ENCODE measurements around the gene ADGRL3.

DNA sequence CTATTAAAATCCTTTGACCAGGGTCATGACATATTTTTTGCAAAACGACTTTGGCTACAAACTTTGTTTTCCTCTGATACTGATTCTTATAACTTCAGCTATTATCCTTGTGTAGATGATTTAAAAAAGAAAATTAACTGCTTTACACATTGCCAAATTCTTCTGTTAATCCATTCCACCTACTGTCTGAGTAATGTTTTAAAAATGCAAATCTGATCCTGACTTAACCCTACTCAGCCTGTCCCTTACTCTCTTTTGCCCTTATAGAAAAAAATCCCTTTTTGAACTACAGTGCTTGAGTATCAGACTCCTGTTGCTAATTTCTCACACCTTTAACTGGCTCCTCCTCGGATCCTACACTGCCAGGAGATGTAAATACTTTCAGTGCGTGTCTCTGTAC, 723.1 kb downstream of the ADGRL3 start:
- TF ChIP-seq, protein P1, sequence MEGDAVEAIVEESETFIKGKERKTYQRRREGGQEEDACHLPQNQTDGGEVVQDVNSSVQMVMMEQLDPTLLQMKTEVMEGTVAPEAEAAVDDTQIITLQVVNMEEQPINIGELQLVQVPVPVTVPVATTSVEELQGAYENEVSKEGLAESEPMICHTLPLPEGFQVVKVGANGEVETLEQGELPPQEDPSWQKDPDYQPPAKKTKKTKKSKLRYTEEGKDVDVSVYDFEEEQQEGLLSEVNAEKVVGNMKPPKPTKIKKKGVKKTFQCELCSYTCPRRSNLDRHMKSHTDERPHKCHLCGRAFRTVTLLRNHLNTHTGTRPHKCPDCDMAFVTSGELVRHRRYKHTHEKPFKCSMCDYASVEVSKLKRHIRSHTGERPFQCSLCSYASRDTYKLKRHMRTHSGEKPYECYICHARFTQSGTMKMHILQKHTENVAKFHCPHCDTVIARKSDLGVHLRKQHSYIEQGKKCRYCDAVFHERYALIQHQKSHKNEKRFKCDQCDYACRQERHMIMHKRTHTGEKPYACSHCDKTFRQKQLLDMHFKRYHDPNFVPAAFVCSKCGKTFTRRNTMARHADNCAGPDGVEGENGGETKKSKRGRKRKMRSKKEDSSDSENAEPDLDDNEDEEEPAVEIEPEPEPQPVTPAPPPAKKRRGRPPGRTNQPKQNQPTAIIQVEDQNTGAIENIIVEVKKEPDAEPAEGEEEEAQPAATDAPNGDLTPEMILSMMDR (conservative IDR thresholded peaks at IDR 0.05; ENCODE audit: low read length): no peak
- no peak for TF ChIP-seq EZH2phosphoT487 (IDR thresholded peaks at IDR 0.05; ENCODE audit: borderline replicate concordance, low read depth, low read length)

Measured in OCI-LY7 (cell line).